A549 (cell line): ENCODE data around the gene CNTN1. TPM values are rescaled to one million over a fixed set of nuclear protein-coding genes. Genes with fewer than 3 reads are reported as not detected.

Source experiments
- ATAC-seq, 2 experiments: fragments of 200-7000 bp in 1 of 2; fragments of >200 bp in 1 of 2; cut with Nextera tagmentation in 1 of 2; cut with Tn5 transposase in 1 of 2; 3 replicates each; pipeline versions ENCODE4 v1.8.0 to v1.9.1; 2018 to 2020; ENCODE audit warnings: mild to moderate bottlenecking in 1 of 2, moderate library complexity in 1 of 2
- CTCF ChIA-PET: fragments of 300-600 bp; sonication (Branson Sonifier 250); formaldehyde crosslinking; extraction: SDS; loops from one replicate; lab custom pipeline; 2021; ENCODE audit warnings: antibody characterized with exemption, inconsistent platforms; lab: Yijun Ruan, JAX
- POLR2A ChIA-PET: fragments of 350-600 bp; formaldehyde crosslinking; extraction: SDS; loops from one replicate; lab custom pipeline; 2021; ENCODE audit warnings: antibody characterized with exemption, inconsistent platforms; lab: Yijun Ruan, JAX
- DNase-seq, 2 experiments: peaks; one replicate each; pipeline versions ENCODE4 v3.0.0 to v3.0.0-alpha.2; 2011 to 2016; ENCODE audit warnings: low read depth in 1 of 2, low spot score in 1 of 2
- FAIRE-seq: peaks from 2 replicates; lab custom pipeline; 2011; peaks lifted over from hg19 to GRCh38; lab: Jason Lieb, UNC
- H3K27ac ChIP-seq, 2 experiments: fragments of >200 bp; sonication (Bioruptor Twin); formaldehyde crosslinking; 3 replicates each; pipeline ENCODE4 v1.5.1; 2016 to 2017
- H3K4me1 ChIP-seq: fragments of >200 bp; sonication (Bioruptor Twin); formaldehyde crosslinking; 3 replicates; pipeline ENCODE4 v1.6.1; 2016
- H3K4me2 ChIP-seq: fragments of >200 bp; sonication (Bioruptor Twin); formaldehyde crosslinking; 3 replicates; pipeline ENCODE4 v1.6.1; 2016
- H3K4me3 ChIP-seq: fragments of >200 bp; sonication (Bioruptor Twin); formaldehyde crosslinking; 3 replicates; pipeline ENCODE4 v1.5.1; 2016
- H3K9me3 ChIP-seq: fragments of >200 bp; sonication (Bioruptor Twin); formaldehyde crosslinking; 3 replicates; pipeline ENCODE4 v1.6.1; 2016
- ATOH8 ChIP-seq: fragments of 250-450 bp; sonication (Bioruptor Pico); IDR thresholded peaks from 2 replicates; pipeline ENCODE4 v1.5.0; 2020; ENCODE audit warnings: low read depth, mild to moderate bottlenecking, moderate library complexity
- BHLHE40 ChIP-seq: IDR thresholded peaks from 2 replicates; pipeline ENCODE4 v1.6.1; 2012; ENCODE audit warnings: low read depth, low read length, inconsistent platforms
- CBX2 ChIP-seq: fragments of 200-600 bp; sonication (generic); IDR thresholded peaks from 2 replicates; pipeline ENCODE4 v1.6.1; 2016; ENCODE audit warnings: low read depth, mild to moderate bottlenecking, borderline replicate concordance
- CBX8 ChIP-seq: fragments of 200-600 bp; sonication (generic); IDR thresholded peaks from 2 replicates; pipeline ENCODE4 v1.6.1; 2016
- CEBPB ChIP-seq, 2 experiments: fragments of >200 bp in 1 of 2; sonication (Bioruptor Twin) in 1 of 2; formaldehyde crosslinking in 1 of 2; IDR thresholded peaks; 2 replicates each; pipeline ENCODE4 v1.6.1; 2012 to 2016
- CHD2 ChIP-seq: fragments of 150-350 bp; IDR thresholded peaks from 2 replicates; pipeline ENCODE4 v1.6.1; 2014; ENCODE audit warnings: low read length; ENCODE audit not compliant: partially characterized antibody
- CHD4 ChIP-seq: fragments of 200-600 bp; sonication (generic); IDR thresholded peaks from 2 replicates; pipeline ENCODE4 v1.6.1; 2016; ENCODE audit warnings: antibody characterized with exemption, mild to moderate bottlenecking, borderline replicate concordance
- CTCF ChIP-seq: fragments of >200 bp; sonication (Bioruptor Twin); formaldehyde crosslinking; IDR thresholded peaks from 3 replicates; pipeline ENCODE4 v1.5.1; 2016
- E2F6 ChIP-seq: IDR thresholded peaks from 2 replicates; pipeline ENCODE4 v1.6.1; 2012; ENCODE audit warnings: low read depth, borderline replicate concordance
- ELK1 ChIP-seq: fragments of 150-350 bp; IDR thresholded peaks from 2 replicates; pipeline ENCODE4 v1.6.1; 2014; ENCODE audit warnings: low read depth, mild to moderate bottlenecking, low read length
- FOSL2 ChIP-seq, 2 experiments: fragments of 450-650 bp in 1 of 2; fragments of >200 bp in 1 of 2; sonication (Bioruptor Twin) in 1 of 2; formaldehyde crosslinking; IDR thresholded peaks; 2 replicates each; pipeline versions ENCODE4 v1.5.0 to v1.6.1; 2016 to 2020; ENCODE audit warnings: mild to moderate bottlenecking in 1 of 2, moderate library complexity in 1 of 2
- FOXS1 ChIP-seq: fragments of 250-450 bp; sonication (Bioruptor Pico); IDR thresholded peaks from 2 replicates; pipeline ENCODE4 v1.5.0; 2020; ENCODE audit warnings: mild to moderate bottlenecking, moderate library complexity
- GATA3 ChIP-seq: IDR thresholded peaks from 2 replicates; pipeline ENCODE4 v1.6.1; 2012; ENCODE audit warnings: borderline replicate concordance
- HDAC2 ChIP-seq: fragments of 200-600 bp; sonication (generic); IDR thresholded peaks from 2 replicates; pipeline ENCODE4 v1.6.1; 2016
- HEYL ChIP-seq: fragments of 250-450 bp; sonication (Bioruptor Pico); IDR thresholded peaks from 2 replicates; pipeline ENCODE4 v1.8.0; 2021; ENCODE audit warnings: mild to moderate bottlenecking, moderate library complexity
- HOXA7 ChIP-seq: fragments of 250-450 bp; sonication (Bioruptor Pico); IDR thresholded peaks from 2 replicates; pipeline ENCODE4 v1.5.0; 2020; ENCODE audit warnings: mild to moderate bottlenecking, moderate library complexity
- JUNB ChIP-seq: fragments of >200 bp; sonication (Bioruptor Twin); formaldehyde crosslinking; IDR thresholded peaks from 2 replicates; pipeline ENCODE4 v1.6.1; 2016
- MYC ChIP-seq: IDR thresholded peaks from 2 replicates; pipeline ENCODE4 v1.6.1; 2012; ENCODE audit warnings: mild to moderate bottlenecking, inconsistent platforms, low read length, improper control_type of control experiment, borderline replicate concordance
- NFE2L2 ChIP-seq: fragments of 150-350 bp; conservative IDR thresholded peaks from 2 replicates; pipeline ENCODE4 v1.6.1; 2014; ENCODE audit warnings: low read length
- NPAS2 ChIP-seq: fragments of 250-450 bp; sonication (Bioruptor Pico); IDR thresholded peaks from 2 replicates; pipeline ENCODE4 v1.8.0; 2022; ENCODE audit warnings: mild to moderate bottlenecking, moderate library complexity, borderline replicate concordance
- PHF8 ChIP-seq: fragments of 200-600 bp; sonication (generic); IDR thresholded peaks from 2 replicates; pipeline ENCODE4 v1.6.1; 2016; ENCODE audit warnings: low read depth, mild to moderate bottlenecking, antibody characterized with exemption, moderate library complexity, borderline replicate concordance
- RNF2 ChIP-seq: fragments of 200-600 bp; sonication (generic); IDR thresholded peaks from 2 replicates; pipeline ENCODE4 v1.6.1; 2016; ENCODE audit warnings: low read depth, mild to moderate bottlenecking, antibody characterized with exemption, moderate library complexity, borderline replicate concordance
- SREBF2 ChIP-seq: fragments of 450-650 bp; IDR thresholded peaks from 2 replicates; pipeline ENCODE4 v1.6.1; 2014; ENCODE audit warnings: mild to moderate bottlenecking, moderate library complexity
- USF2 ChIP-seq: fragments of 450-650 bp; IDR thresholded peaks from 2 replicates; pipeline ENCODE4 v1.6.1; 2014; ENCODE audit warnings: antibody characterized with exemption
- ZC3H11A ChIP-seq: fragments of 450-650 bp; IDR thresholded peaks from 2 replicates; pipeline ENCODE4 v1.6.1; 2014; ENCODE audit warnings: antibody characterized with exemption, mild to moderate bottlenecking
- ZFP36 ChIP-seq: fragments of 450-650 bp; IDR thresholded peaks from 2 replicates; pipeline ENCODE4 v1.6.1; 2014; ENCODE audit warnings: borderline replicate concordance; ENCODE audit not compliant: partially characterized antibody
- ZNF302 ChIP-seq: fragments of 250-450 bp; sonication (Bioruptor Pico); IDR thresholded peaks from 2 replicates; pipeline ENCODE4 v1.9.0; 2021; ENCODE audit warnings: inconsistent platforms, mild to moderate bottlenecking, moderate library complexity
- WGBS: methylation state at CpG from one replicate; pipeline ENCODE4 v1.1.6; 2017; ENCODE audit errors: missing lambda C conversion rate; 5-methylcytosine and 5-hydroxymethylcytosine counted together
- polyA plus RNA-seq, 4 experiments: library from polyadenylated mRNA; depleted of rRNA in 3 of 4; stranded (reverse); fragments of >200 nt; fragmentation: RNase III in 1 of 4; extraction: RNeasy Plus Mini Kit Qiagen cat#74134 plus additional on column Dnase treatment in 1 of 4; gene quantifications; 2 replicates in 3 of 4; 3 replicates in 1 of 4; pipeline ENCODE4 v1.2.3, GENCODE V29; 2011 to 2017

The CNTN1 gene
- polyA plus RNA-seq, 2 of the 4 experiments (the other 2 are of a cell fraction) = 69.7 to 175 TPM

GRCh38 chr12:41052441-41052840 lies 360.2 kb downstream of the CNTN1 start:
- no peak overlapping the region for H3K27ac ChIP-seq
- H3K4me1 ChIP-seq = peaks cover 8% of the 10 kb centered on the region
- TF ChIP-seq SREBF2 (no peak), ZC3H11A (no peak), ZFP36 (no peak), CHD2 (no peak), CTCF (no peak), GATA3 (no peak), E2F6 (no peak), NFE2L2 (no peak), BHLHE40 (no peak), RNF2 (no peak), HOXA7 (no peak)
- WGBS = 47% methylated on average over 1 of the region's 1 CpG
- POLR2A ChIA-PET = no interaction called here
- H3K9me3 ChIP-seq = no peaks in the 10 kb centered on the region
- H3K4me2 ChIP-seq = no peak overlapping the region
- H3K4me3 ChIP-seq = no peak overlapping the region
- CTCF ChIA-PET = no interaction called here
- DNase-seq (no peak), ATAC-seq (no peak), FAIRE-seq (no peak)

- Histone ChIP-seq H3K4me3 (no peak overlapping the region), H3K4me2 (no peak overlapping the region), H3K4me1 (peaks cover 8% of the 10 kb centered on the region), H3K27ac (no peak overlapping the region), H3K9me3 (no peaks in the 10 kb centered on the region)
- ATAC-seq (no peak), FAIRE-seq (no peak), DNase-seq (no peak)
- TF ChIP-seq NPAS2 (CRISPR knock-in tag) (no peak), ZFP36 (no peak), HEYL (CRISPR knock-in tag) (no peak), USF2 (no peak), ZC3H11A (no peak)
- ChIA-PET POLR2A (no interaction called here), CTCF (no interaction called here)
- WGBS = 79% methylated on average over 1 of the region's 1 CpG
Measured at GRCh38 chr12:41053046-41053445, 360.8 kb downstream of the CNTN1 start.

- ATAC-seq = no peak
- H3K9me3 ChIP-seq = no peaks in the 10 kb centered on the region
- H3K27ac ChIP-seq = no peak overlapping the region
- peaks cover 8% of the 10 kb centered on the region for H3K4me1 ChIP-seq
- H3K4me2 ChIP-seq = no peak overlapping the region
- CTCF ChIA-PET = no interaction called here
- TF ChIP-seq NFE2L2 (no peak), FOXS1 (CRISPR knock-in tag) (no peak), CHD4 (no peak)
- TF ChIP-seq, all 56 proteins: peak for 0
- DNase-seq = no peak
- no peak overlapping the region for H3K4me3 ChIP-seq
- FAIRE-seq = peak; percentile 13
- POLR2A ChIA-PET = no interaction called here
- WGBS = 79% methylated on average over 3 of the region's 3 CpGs
Measured at GRCh38 chr12:41055875-41056577, 363.8 kb downstream of the CNTN1 start.

GRCh38 chr12:41058266-41058665 lies 366.0 kb downstream of the CNTN1 start:
- Histone ChIP-seq H3K4me2 (no peak overlapping the region), H3K9me3 (no peaks in the 10 kb centered on the region), H3K27ac (no peak overlapping the region), H3K4me1 (no peaks in the 10 kb centered on the region), H3K4me3 (no peak overlapping the region)
- POLR2A ChIA-PET = no interaction called here
- CTCF ChIA-PET = no interaction called here
- DNase-seq = no peak
- no peak for FAIRE-seq
- no peak for ATAC-seq
- TF ChIP-seq PHF8 (no peak), BHLHE40 (no peak), MYC (no peak), HDAC2 (no peak), FOSL2 (IDR thresholded peaks at IDR 0.05) (no peak), FOSL2 (CRISPR knock-in tag; IDR thresholded peaks at IDR 0.05) (no peak), CBX2 (no peak), ELK1 (no peak), ATOH8 (no peak), ZNF302 (CRISPR knock-in tag) (no peak), JUNB (no peak), CBX8 (no peak), CEBPB (IDR thresholded peaks at IDR 0.05) (no peak), CHD4 (no peak)
